WERI-Rb-1 (cell line): ENCODE data around the gene PRPF18.
A peak's percentile ranks its signal among the peaks of the same experiment; 100 is the strongest.
"Not testable (repeated sequence)": the region's sequence is repeated elsewhere in the genome, so short reads cannot be mapped to it uniquely, and the experiment has no call there.

ENCODE experiments used
- DNase-seq: peaks from one replicate; pipeline ENCODE4 v3.0.0-alpha.2; 2020
- H3K27ac ChIP-seq: fragments of 250-450 bp; sonication (Bioruptor Pico); 2 replicates; pipeline ENCODE4 v1.5.1; 2020; ENCODE audit warnings: mild to moderate bottlenecking, moderate library complexity
- H3K27me3 ChIP-seq: fragments of 250-450 bp; sonication (Bioruptor Pico); 2 replicates; pipeline ENCODE4 v1.5.1; 2021; ENCODE audit warnings: mild to moderate bottlenecking, low read depth, moderate library complexity; ENCODE audit not compliant: insufficient read depth, severe bottlenecking
- H3K36me3 ChIP-seq: fragments of 250-450 bp; sonication (Bioruptor Pico); 2 replicates; pipeline ENCODE4 v1.5.1; 2020; ENCODE audit warnings: mild to moderate bottlenecking, moderate library complexity
- H3K4me3 ChIP-seq: 2 replicates; pipeline ENCODE4 v1.5.1; 2011; ENCODE audit warnings: low read depth, mild to moderate bottlenecking, control low read depth, low read length
- H3K9me3 ChIP-seq: fragments of 250-450 bp; sonication (Bioruptor Pico); 2 replicates; pipeline ENCODE4 v1.5.1; 2021; ENCODE audit warnings: mild to moderate bottlenecking, moderate library complexity; ENCODE audit not compliant: severe bottlenecking
- TF ChIP-seq, protein P1 (sequence below): IDR thresholded peaks from 2 replicates; pipeline ENCODE4 v1.5.1; 2011; ENCODE audit warnings: low read depth, mild to moderate bottlenecking, control low read depth, inconsistent platforms, low read length

PRPF18 gene, protein sequence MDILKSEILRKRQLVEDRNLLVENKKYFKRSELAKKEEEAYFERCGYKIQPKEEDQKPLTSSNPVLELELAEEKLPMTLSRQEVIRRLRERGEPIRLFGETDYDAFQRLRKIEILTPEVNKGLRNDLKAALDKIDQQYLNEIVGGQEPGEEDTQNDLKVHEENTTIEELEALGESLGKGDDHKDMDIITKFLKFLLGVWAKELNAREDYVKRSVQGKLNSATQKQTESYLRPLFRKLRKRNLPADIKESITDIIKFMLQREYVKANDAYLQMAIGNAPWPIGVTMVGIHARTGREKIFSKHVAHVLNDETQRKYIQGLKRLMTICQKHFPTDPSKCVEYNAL

DNA sequence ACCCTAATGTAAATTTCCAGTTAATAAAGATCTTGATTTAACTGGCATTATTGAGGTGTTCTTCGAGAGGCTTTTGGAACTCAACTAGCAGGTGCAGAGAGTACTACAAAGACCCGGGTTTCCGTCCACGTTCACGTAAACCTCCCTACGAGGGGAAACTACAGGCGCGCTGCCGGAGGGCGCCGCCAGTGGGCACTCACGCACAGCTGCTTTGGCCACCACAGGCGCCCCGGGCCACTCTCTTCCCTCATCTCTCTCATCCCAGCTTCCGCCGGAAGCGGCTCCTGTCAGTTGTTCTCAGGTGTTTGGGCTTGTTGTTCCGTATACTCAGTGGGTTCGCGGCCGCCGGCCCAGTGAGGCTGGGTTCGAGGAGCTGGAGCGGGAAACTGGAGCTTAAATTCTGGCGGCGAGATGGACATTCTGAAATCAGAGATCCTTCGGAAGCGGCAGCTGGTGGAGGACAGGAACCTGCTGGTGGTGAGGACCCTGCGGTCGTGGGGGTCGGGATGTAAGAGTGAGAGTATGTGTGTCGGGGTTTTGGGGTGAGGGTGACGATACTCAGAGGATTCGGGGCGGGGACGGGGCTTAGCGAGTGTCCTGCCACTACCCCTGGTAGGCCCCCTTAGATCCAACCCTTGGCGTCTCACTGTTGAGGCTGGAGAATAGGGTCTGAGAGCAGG lies at the start of gene PRPF18:
Gene PRPF18, plus strand, starts transcription at position 290 of the 680 bp plus-strand sequence. Its CDS starts 122 bp downstream, at position 412.
- H3K9me3 ChIP-seq: no peaks in the 10 kb centered on the region
- H3K36me3 ChIP-seq: no peaks in the 10 kb centered on the region
- peak within 1 kb of the TSS; percentile 17; the same call in 1 of the 2 replicates for H3K27ac ChIP-seq
- no peaks in the 10 kb centered on the region for H3K27me3 ChIP-seq
- TF ChIP-seq, protein P1, sequence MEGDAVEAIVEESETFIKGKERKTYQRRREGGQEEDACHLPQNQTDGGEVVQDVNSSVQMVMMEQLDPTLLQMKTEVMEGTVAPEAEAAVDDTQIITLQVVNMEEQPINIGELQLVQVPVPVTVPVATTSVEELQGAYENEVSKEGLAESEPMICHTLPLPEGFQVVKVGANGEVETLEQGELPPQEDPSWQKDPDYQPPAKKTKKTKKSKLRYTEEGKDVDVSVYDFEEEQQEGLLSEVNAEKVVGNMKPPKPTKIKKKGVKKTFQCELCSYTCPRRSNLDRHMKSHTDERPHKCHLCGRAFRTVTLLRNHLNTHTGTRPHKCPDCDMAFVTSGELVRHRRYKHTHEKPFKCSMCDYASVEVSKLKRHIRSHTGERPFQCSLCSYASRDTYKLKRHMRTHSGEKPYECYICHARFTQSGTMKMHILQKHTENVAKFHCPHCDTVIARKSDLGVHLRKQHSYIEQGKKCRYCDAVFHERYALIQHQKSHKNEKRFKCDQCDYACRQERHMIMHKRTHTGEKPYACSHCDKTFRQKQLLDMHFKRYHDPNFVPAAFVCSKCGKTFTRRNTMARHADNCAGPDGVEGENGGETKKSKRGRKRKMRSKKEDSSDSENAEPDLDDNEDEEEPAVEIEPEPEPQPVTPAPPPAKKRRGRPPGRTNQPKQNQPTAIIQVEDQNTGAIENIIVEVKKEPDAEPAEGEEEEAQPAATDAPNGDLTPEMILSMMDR: peak; percentile 83
- peak within 1 kb of the TSS; percentile 93 for H3K4me3 ChIP-seq
- peak; percentile 86 for DNase-seq

DNA sequence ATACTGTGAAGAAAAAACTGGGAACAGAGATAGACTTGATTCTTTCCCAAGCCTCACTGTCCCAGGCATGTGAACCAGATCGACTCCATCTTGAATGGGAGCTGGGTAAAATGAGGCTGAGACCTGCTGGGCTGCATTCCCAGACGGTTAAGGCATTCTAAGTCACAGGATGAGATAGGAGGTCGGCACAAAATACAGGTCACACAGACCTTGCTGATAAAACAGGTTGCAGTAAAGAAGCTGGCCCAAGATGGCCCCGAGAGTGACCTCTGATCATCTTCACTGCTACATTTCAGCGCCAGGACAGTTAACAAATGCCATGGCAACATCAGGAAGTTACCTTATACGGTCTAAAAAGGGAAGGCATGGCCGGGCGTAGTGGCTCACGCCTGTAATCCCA lies 48.8 kb upstream of the PRPF18 start:
- H3K36me3 ChIP-seq, H3K4me3 ChIP-seq, H3K9me3 ChIP-seq, H3K27ac ChIP-seq, DNase-seq, H3K27me3 ChIP-seq: not testable (repeated sequence)

DNA sequence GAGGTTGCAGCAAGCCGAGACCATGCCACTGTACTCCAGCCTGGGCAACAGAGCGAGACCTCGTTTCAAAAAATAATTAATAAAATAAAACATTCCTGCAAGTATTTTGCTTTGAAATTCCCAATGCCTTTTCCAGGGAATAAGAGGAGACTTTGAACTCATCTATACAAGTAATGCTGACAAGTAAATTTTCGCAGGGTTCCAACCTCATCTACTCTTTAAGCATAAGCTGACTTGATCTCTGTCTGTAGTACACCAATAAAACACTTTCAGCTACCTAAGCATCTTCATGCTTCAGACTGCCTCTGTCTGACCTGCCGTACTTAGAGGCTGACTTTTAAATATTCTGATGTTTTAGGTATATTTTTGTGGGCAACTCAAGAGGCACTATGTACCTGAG lies 44.2 kb upstream of the PRPF18 start:
- Histone ChIP-seq H3K27me3 (no peaks in the 10 kb centered on the region), H3K9me3 (no peaks in the 10 kb centered on the region), H3K4me3 (no peak overlapping the region), H3K27ac (no peak overlapping the region), H3K36me3 (no peaks in the 10 kb centered on the region)
- DNase-seq: no peak
- TF ChIP-seq, protein P1: no peak

DNA sequence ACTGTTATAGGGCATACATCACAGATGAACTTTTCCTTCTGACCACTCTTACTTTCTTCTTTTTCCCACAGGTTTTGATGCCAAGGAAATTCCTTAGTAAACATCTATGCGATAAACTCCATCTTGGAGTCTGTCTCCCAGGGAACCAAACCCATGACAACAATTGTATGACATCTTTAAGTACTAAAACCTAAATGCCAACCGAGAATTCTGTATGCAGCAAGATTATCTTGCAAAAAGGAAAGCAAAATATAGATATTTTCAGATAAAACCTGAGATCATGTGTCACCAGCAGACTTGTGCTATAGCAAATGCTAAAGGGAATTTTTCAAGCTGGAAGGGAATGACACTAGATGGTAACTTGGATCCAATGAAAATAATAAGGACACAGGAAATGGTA lies 36.0 kb upstream of the PRPF18 start:
- Histone ChIP-seq H3K4me3 (no peak overlapping the region), H3K9me3 (no peaks in the 10 kb centered on the region), H3K36me3 (no peaks in the 10 kb centered on the region), H3K27me3 (no peaks in the 10 kb centered on the region), H3K27ac (no peak overlapping the region)
- no peak for DNase-seq
- TF ChIP-seq, protein P1: no peak

DNA sequence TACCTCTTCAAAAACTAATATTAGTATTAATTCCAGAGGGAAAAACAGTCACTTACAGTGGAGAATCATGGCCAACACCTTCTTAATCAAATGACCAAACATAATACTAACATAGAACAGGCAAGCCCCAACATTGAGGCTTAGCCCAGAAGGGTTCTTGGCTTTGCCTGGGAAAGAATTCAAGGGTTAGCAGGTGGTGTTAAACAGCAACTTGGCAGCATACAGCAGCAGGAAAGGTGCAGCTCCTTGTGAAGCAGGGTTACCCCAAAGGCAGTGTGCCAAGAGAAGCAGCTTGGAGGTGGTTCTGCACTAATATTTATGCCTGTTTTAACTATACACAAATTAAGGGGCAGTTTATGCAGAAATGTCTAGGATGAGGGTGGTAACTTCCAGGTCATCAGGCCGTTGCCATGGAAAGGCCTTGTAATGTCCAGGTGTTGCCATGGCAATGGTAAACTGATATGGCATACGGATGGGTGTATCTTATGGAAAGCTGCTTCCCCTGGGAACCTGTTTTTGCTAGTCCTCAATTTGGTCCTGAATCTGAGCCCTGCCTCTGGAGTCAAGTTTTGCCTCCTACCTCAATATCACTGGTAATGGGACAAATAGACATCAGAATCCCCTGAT lies 30.8 kb upstream of the PRPF18 start:
- Histone ChIP-seq H3K27ac (no peak overlapping the region), H3K9me3 (no peaks in the 10 kb centered on the region), H3K36me3 (no peaks in the 10 kb centered on the region), H3K27me3 (no peaks in the 10 kb centered on the region), H3K4me3 (no peak overlapping the region)
- DNase-seq: no peak
- TF ChIP-seq, protein P1: no peak

DNA sequence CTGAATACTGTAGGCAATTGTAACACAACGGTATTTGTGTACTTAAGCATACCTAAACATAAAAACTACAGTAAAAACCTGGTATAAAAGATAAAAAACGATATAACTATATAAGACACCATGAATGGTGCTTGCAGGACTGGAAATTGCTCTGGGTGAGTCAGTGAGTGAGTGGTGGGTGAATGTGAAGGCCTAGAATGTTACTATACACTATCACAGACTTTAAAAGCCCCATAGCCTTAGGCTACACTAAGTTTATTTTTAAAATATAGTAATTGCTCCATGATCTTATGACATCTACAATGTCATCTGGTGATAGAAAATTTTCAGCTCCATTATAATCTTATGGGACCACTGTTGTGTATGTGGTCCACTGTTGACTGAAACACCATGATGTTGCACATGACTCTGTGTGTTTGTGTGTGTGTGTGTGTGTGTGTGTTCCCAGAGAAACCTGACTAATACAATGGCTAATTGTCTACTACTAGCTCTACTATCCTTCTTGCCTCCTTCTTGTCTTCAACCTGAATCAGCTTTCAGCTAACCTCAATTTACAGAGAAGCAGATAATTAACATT lies 27.6 kb upstream of the PRPF18 start:
- H3K27ac ChIP-seq: no peak overlapping the region
- H3K9me3 ChIP-seq: no peaks in the 10 kb centered on the region
- TF ChIP-seq, protein P1: no peak
- no peak for DNase-seq
- H3K27me3 ChIP-seq: no peaks in the 10 kb centered on the region
- H3K36me3 ChIP-seq: no peaks in the 10 kb centered on the region
- H3K4me3 ChIP-seq: no peak overlapping the region
